Measurements from ENCODE around the gene CHID1.

The CHID1 gene

DNA sequence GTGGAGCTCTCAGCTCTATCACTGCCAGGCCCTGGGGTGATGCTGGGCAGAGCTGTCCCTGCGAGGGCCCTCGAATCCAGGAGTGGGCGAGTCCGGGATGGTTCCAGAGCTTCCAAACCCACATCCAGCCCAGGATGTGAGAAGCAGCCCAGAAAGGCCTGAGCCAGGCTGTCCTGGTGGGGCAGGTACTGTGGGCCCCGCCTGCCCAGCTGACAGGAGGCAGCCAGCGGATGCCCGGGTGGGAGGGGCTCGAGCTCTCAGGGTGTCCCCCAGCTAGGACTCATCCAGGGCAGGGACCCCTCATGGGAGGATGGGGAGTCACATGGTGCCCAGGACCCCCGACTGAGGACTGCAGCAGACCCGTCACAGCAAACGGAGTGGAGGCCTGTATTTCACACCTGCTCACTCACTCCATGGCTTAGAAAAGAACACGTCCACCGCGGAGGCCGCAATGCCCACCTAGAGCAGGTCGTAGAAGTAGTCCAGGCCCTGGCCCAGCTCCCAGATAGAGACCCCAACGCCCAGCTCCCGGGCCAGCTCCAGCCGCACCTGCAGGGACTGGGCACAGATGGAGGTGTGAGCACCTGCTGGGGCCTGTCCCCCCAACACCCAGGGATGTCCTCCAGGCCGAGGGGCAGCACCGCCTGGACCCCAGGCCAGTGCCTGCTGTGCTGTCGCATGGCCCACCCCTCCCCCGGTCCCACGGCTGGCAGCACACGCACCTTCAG lies 41.0 kb downstream of the CHID1 start:
- in situ Hi-C loops (cut with MboI; ENCODE audit: low sequenced_read_pairs, unreplicated experiment) = no loop called here
- TF ChIP-seq CTCF (IDR thresholded peaks at IDR 0.05; ENCODE audit: borderline replicate concordance, control extremely low read depth, extremely low read depth, insufficient read depth, missing control alignments) = no peak

DNA sequence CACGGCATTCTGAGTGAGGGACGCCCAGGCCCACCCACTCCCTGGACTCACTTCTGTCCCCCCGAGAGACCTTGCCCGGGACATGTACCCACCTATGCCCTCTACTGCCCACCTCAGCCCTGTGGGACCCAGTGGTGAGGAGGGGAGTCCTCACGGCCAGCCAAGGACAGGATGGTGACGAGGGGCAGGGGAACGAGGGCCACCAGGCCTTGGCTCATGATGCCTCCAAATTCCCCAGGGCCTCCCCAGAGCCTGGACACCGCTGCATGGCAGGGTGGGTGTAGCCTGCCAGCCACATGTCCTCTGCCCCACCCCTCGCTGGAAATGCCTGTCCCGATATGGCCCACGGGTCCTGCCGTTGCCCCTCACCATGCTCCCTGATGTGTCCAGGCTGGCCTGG lies 41.8 kb downstream of the CHID1 start:
- in situ Hi-C loops (cut with MboI; ENCODE audit: low sequenced_read_pairs, unreplicated experiment) = no loop called here
- DNase-seq (ENCODE audit: low spot score) = no peak
- TF ChIP-seq CTCF (IDR thresholded peaks at IDR 0.05; ENCODE audit: borderline replicate concordance, control extremely low read depth, extremely low read depth, insufficient read depth, missing control alignments) = no peak

More for the DNA sequence above, 41.0 kb downstream of the CHID1 start:
- no peak for DNase-seq (ENCODE audit: low spot score)

GRCh38 chr11:868394-868793 lies 42.2 kb downstream of the CHID1 start:
- TF ChIP-seq CTCF (IDR thresholded peaks at IDR 0.05; ENCODE audit: borderline replicate concordance, control extremely low read depth, extremely low read depth, insufficient read depth, missing control alignments) = no peak
- in situ Hi-C loops (cut with MboI; ENCODE audit: low sequenced_read_pairs, unreplicated experiment) = no loop called here
- no peak for DNase-seq (ENCODE audit: low spot score)

GRCh38 chr11:867856-868358 lies 42.7 kb downstream of the CHID1 start:
- in situ Hi-C loops (cut with MboI; ENCODE audit: low sequenced_read_pairs, unreplicated experiment) = no loop called here
- no peak for TF ChIP-seq CTCF (IDR thresholded peaks at IDR 0.05; ENCODE audit: borderline replicate concordance, control extremely low read depth, extremely low read depth, insufficient read depth, missing control alignments)
- DNase-seq (ENCODE audit: low spot score) = no peak

DNA sequence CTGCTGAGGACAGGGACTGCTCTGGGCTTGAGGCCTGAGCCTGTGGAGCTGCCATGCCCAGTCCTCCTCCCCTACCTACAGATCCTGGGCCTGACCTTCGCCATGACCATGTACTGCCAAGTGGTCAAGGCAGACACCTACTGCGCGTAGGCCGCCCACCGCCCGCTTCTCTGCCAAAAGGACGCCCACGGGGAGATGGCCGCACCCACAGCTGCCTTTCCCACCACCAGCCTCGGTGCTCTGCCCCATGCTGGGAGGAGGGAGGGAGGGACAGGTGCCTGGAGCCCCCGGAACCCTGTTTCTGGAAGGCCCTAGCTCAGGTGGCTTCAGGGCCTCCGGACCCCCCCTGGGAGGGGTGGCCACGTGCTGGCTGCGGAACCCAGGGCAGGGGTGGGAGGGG lies 44.1 kb downstream of the CHID1 start:
- in situ Hi-C loops (cut with MboI; ENCODE audit: low sequenced_read_pairs, unreplicated experiment) = no loop called here
- TF ChIP-seq CTCF (IDR thresholded peaks at IDR 0.05; ENCODE audit: borderline replicate concordance, control extremely low read depth, extremely low read depth, insufficient read depth, missing control alignments) = no peak
- no peak for DNase-seq (ENCODE audit: low spot score)

DNA sequence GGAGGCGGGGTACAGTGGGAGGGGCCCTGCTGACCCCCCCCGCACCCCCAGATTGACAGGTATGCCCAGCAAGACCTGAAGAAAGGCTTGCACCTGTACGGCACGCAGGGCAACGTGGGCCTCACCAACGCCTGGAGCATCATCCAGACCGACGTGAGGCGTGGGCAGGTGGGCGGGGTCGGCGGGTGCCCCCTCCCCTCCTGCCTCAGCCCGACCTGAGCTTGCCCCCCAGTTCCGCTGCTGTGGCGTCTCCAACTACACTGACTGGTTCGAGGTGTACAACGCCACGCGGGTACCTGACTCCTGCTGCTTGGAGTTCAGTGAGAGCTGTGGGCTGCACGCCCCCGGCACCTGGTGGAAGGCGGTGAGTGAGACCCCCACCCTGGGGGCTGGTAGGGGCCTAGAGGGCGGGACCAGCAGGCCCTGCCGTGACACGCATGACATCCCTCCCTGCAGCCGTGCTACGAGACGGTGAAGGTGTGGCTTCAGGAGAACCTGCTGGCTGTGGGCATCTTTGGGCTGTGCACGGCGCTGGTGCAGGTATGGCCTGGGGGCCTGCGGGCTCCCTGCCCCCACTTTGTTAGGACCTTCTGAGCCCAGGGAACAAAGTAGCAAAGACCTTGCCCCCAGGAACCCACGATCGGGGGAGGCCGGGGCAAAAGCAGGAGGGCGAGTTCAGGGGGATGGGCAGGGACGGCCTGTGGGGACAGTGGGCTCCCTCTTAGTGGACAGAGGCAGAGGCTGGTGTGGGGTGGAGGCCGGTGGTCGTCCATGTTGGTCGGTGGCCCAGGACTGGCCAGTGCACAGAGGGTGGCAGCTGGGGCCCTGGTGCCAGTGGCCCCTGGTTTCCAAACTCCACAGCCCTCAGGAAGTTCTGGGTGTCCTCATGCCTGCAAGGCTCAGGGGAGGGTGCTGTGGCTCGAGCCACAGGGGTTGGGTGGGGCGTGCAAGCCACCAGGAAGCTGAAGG lies 44.9 kb downstream of the CHID1 start:
- in situ Hi-C loops (cut with MboI; ENCODE audit: low sequenced_read_pairs, unreplicated experiment) = no loop called here
- DNase-seq (ENCODE audit: low spot score) = no peak
- TF ChIP-seq CTCF (IDR thresholded peaks at IDR 0.05; ENCODE audit: borderline replicate concordance, control extremely low read depth, extremely low read depth, insufficient read depth, missing control alignments) = no peak

All from GM13976 (cell line).